SK-N-SH treated with all-trans-retinoic acid at 6 μM for 48 hours (cell line): ENCODE data around the gene TNS3.

Source experiments
- ARNTL ChIP-seq: fragments of 450-650 bp; formaldehyde crosslinking; IDR thresholded peaks from 2 replicates; pipeline ENCODE4 v1.5.0; 2020; ENCODE audit warnings: low read depth, mild to moderate bottlenecking, moderate library complexity, borderline replicate concordance
- BACH2 ChIP-seq: fragments of 250-450 bp; sonication (Bioruptor Pico); IDR thresholded peaks from 2 replicates; pipeline ENCODE4 v1.9.0; 2021; ENCODE audit warnings: mild to moderate bottlenecking, borderline replicate concordance
- ESRRG ChIP-seq: fragments of 250-450 bp; sonication (Bioruptor Pico); IDR thresholded peaks from 2 replicates; pipeline ENCODE4 v1.6.1; 2021; ENCODE audit warnings: mild to moderate bottlenecking
- OSR1 ChIP-seq: fragments of 250-450 bp; sonication (Bioruptor Pico); IDR thresholded peaks from 2 replicates; pipeline ENCODE4 v1.8.0; 2022; ENCODE audit warnings: moderate library complexity, mild to moderate bottlenecking, inconsistent platforms
- TCF4 ChIP-seq: fragments of 250-450 bp; sonication (Bioruptor Pico); IDR thresholded peaks from 2 replicates; pipeline ENCODE4 v1.8.0; 2021; ENCODE audit warnings: mild to moderate bottlenecking, moderate library complexity, borderline replicate concordance
- TOX ChIP-seq: fragments of 250-450 bp; sonication (Bioruptor Pico); IDR thresholded peaks from 2 replicates; pipeline ENCODE4 v1.8.0; 2021; ENCODE audit warnings: mild to moderate bottlenecking, moderate library complexity, borderline replicate concordance
- ZFP3 ChIP-seq: fragments of 250-450 bp; sonication (Bioruptor Pico); IDR thresholded peaks from 2 replicates; pipeline ENCODE4 v1.5.0; 2020; ENCODE audit warnings: mild to moderate bottlenecking, moderate library complexity
- ZFP30 ChIP-seq: fragments of 450-650 bp; formaldehyde crosslinking; IDR thresholded peaks from 2 replicates; pipeline ENCODE4 v1.5.0; 2022; ENCODE audit warnings: mild to moderate bottlenecking, moderate library complexity
- TF ChIP-seq, protein P1 (sequence below): fragments of 250-450 bp; sonication (Bioruptor Pico); IDR thresholded peaks from 2 replicates; pipeline ENCODE4 v1.8.0; 2020; ENCODE audit warnings: mild to moderate bottlenecking, moderate library complexity, borderline replicate concordance
- TF ChIP-seq, protein P2 (sequence below): fragments of 250-450 bp; sonication (Bioruptor Pico); IDR thresholded peaks from 2 replicates; pipeline ENCODE4 v1.5.1; 2021; ENCODE audit warnings: mild to moderate bottlenecking, moderate library complexity
- TF ChIP-seq, protein P3 (sequence below): fragments of 250-450 bp; sonication (Bioruptor Pico); IDR thresholded peaks from 2 replicates; pipeline ENCODE4 v1.8.0; 2021; ENCODE audit warnings: low read depth, mild to moderate bottlenecking, moderate library complexity, borderline replicate concordance
- TF ChIP-seq, protein P4 (sequence below): fragments of 250-450 bp; sonication (Bioruptor Pico); IDR thresholded peaks from 2 replicates; pipeline ENCODE4 v1.5.0; 2020; ENCODE audit warnings: mild to moderate bottlenecking, moderate library complexity

DNA sequence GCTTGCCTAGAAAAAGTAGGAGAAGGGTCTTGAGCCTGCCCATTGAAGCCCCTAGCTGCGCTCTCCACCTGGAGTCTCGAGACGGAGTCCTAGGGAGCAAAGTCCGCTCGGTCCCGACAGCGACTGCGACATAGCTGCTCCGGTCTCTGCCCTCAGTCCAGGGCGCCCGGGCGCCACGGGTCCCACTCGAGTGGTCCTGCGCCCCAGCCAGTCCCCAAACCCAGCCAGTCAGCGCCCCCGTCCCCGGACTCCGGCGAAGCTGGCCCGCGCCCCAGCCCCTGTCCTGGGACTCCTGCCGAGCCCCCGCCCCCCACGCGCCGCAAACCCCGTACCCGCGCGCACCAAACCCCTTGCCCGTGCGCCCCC, 490 bp downstream of the TNS3 start:
- TF ChIP-seq, protein P1, sequence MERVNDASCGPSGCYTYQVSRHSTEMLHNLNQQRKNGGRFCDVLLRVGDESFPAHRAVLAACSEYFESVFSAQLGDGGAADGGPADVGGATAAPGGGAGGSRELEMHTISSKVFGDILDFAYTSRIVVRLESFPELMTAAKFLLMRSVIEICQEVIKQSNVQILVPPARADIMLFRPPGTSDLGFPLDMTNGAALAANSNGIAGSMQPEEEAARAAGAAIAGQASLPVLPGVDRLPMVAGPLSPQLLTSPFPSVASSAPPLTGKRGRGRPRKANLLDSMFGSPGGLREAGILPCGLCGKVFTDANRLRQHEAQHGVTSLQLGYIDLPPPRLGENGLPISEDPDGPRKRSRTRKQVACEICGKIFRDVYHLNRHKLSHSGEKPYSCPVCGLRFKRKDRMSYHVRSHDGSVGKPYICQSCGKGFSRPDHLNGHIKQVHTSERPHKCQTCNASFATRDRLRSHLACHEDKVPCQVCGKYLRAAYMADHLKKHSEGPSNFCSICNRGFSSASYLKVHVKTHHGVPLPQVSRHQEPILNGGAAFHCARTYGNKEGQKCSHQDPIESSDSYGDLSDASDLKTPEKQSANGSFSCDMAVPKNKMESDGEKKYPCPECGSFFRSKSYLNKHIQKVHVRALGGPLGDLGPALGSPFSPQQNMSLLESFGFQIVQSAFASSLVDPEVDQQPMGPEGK (CRISPR knock-in tag): no peak
- TF ChIP-seq TCF4: no peak
- no peak for TF ChIP-seq ARNTL
- no peak for TF ChIP-seq ZFP30
- TF ChIP-seq ESRRG (CRISPR knock-in tag): no peak
- TF ChIP-seq, protein P2, sequence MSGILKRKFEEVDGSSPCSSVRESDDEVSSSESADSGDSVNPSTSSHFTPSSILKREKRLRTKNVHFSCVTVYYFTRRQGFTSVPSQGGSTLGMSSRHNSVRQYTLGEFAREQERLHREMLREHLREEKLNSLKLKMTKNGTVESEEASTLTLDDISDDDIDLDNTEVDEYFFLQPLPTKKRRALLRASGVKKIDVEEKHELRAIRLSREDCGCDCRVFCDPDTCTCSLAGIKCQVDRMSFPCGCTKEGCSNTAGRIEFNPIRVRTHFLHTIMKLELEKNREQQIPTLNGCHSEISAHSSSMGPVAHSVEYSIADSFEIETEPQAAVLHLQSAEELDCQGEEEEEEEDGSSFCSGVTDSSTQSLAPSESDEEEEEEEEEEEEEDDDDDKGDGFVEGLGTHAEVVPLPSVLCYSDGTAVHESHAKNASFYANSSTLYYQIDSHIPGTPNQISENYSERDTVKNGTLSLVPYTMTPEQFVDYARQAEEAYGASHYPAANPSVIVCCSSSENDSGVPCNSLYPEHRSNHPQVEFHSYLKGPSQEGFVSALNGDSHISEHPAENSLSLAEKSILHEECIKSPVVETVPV: no peak
- no peak for TF ChIP-seq OSR1 (CRISPR knock-in tag)
- no peak for TF ChIP-seq ZFP3 (CRISPR knock-in tag)
- no peak for TF ChIP-seq TOX (CRISPR knock-in tag)
- TF ChIP-seq BACH2: no peak
- TF ChIP-seq, protein P3, sequence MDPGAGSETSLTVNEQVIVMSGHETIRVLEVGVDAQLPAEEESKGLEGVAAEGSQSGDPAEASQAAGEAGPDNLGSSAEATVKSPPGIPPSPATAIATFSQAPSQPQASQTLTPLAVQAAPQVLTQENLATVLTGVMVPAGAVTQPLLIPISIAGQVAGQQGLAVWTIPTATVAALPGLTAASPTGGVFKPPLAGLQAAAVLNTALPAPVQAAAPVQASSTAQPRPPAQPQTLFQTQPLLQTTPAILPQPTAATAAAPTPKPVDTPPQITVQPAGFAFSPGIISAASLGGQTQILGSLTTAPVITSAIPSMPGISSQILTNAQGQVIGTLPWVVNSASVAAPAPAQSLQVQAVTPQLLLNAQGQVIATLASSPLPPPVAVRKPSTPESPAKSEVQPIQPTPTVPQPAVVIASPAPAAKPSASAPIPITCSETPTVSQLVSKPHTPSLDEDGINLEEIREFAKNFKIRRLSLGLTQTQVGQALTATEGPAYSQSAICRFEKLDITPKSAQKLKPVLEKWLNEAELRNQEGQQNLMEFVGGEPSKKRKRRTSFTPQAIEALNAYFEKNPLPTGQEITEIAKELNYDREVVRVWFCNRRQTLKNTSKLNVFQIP (CRISPR knock-in tag): no peak
- TF ChIP-seq, protein P4, sequence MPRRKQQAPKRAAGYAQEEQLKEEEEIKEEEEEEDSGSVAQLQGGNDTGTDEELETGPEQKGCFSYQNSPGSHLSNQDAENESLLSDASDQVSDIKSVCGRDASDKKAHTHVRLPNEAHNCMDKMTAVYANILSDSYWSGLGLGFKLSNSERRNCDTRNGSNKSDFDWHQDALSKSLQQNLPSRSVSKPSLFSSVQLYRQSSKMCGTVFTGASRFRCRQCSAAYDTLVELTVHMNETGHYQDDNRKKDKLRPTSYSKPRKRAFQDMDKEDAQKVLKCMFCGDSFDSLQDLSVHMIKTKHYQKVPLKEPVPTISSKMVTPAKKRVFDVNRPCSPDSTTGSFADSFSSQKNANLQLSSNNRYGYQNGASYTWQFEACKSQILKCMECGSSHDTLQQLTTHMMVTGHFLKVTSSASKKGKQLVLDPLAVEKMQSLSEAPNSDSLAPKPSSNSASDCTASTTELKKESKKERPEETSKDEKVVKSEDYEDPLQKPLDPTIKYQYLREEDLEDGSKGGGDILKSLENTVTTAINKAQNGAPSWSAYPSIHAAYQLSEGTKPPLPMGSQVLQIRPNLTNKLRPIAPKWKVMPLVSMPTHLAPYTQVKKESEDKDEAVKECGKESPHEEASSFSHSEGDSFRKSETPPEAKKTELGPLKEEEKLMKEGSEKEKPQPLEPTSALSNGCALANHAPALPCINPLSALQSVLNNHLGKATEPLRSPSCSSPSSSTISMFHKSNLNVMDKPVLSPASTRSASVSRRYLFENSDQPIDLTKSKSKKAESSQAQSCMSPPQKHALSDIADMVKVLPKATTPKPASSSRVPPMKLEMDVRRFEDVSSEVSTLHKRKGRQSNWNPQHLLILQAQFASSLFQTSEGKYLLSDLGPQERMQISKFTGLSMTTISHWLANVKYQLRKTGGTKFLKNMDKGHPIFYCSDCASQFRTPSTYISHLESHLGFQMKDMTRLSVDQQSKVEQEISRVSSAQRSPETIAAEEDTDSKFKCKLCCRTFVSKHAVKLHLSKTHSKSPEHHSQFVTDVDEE (CRISPR knock-in tag): no peak
